Lower leg skin (tissue), 4 donors: ENCODE results near the gene SGMS2. TPM values are rescaled to one million over a fixed set of nuclear protein-coding genes. Genes with fewer than 3 reads are reported as not detected.
"Not testable (repeated sequence)": the region's sequence is repeated elsewhere in the genome, so short reads cannot be mapped to it uniquely, and the experiment has no call there.

Experiments used
- DNase-seq, 2 donors: peaks; one replicate each; pipeline ENCODE4 v3.0.0-alpha.2; 2019; ENCODE audit warnings: low spot score in 2 of 2
- H3K4me3 ChIP-seq: fragments of 200-600 bp; sonication (generic); 2 replicates; pipeline ENCODE4 v1.5.1; 2017; ENCODE audit warnings: mild to moderate bottlenecking, low read depth; ENCODE audit not compliant: poor library complexity, severe bottlenecking
- CTCF ChIP-seq, 3 donors: fragments of 450-650 bp; IDR thresholded peaks; one replicate each; pipeline ENCODE4 v1.5.1; 2016; ENCODE audit warnings: antibody characterized with exemption in 3 of 3, mild to moderate bottlenecking in 3 of 3, moderate library complexity in 2 of 3
- POLR2A ChIP-seq, 2 donors: fragments of 450-650 bp; IDR thresholded peaks; one replicate each; pipeline ENCODE4 v1.6.1; 2016 to 2017; ENCODE audit warnings: antibody characterized with exemption in 2 of 2, mild to moderate bottlenecking in 1 of 2, moderate library complexity in 1 of 2
- WGBS, 2 donors: methylation state at CpG; one replicate each; pipeline ENCODE4 v1.1.5; 2018; 5-methylcytosine and 5-hydroxymethylcytosine counted together
- intact Hi-C: fragments of 100-400 bp; cut with DNase I; formaldehyde crosslinking; loops from one replicate; pipeline ENCODE4 v1.15.0; 2023; ENCODE audit warnings: low total_unique reads
- total RNA-seq, 4 donors: library from RNA; depleted of rRNA; stranded (reverse); fragments of >200 nt; gene quantifications; one replicate each; pipeline ENCODE4 v1.1.0, GENCODE V29; 2016

Gene SGMS2
- total RNA-seq, 4 donors from 2014 or later: 38.7 to 81.5 (median 55.9) TPM

DNA sequence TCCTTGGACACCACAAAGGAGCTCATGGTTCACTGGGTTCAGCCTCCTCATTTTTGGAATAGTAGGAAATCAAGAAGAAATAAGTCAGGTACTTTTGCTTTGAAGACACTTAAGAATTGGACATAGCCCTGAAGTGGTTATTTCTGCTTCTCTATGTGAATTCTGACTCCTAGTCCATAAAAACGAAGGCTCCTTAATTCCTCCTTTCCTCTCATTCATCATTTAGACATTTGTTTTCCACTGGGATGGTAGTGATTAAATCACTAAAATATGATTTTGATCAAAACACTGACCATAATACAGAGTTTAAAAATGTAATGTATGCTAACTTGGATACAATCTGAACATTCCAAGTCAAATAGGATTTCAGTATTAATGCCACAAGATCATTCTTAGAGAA is 71.9 kb downstream of the SGMS2 start:
- 38 to 46% methylated on average over 1 of the region's 1 CpG for WGBS, 2 donors
- intact Hi-C loops: no loop called here
- no peak for TF ChIP-seq CTCF (IDR thresholded peaks at IDR 0.05)
- no peak for TF ChIP-seq POLR2A (IDR thresholded peaks at IDR 0.05)
- no peak for DNase-seq
- no peak overlapping the region for H3K4me3 ChIP-seq

- no peak overlapping the region for H3K4me3 ChIP-seq
- no peak for DNase-seq
- TF ChIP-seq CTCF (IDR thresholded peaks at IDR 0.05): no peak
- TF ChIP-seq POLR2A (IDR thresholded peaks at IDR 0.05): no peak
- intact Hi-C loops: no loop called here
Observed at GRCh38 chr4:107897823-107898222, 73.1 kb downstream of the SGMS2 start.

- intact Hi-C loops: no loop called here
- no peak overlapping the region for H3K4me3 ChIP-seq
- DNase-seq: no peak
- WGBS, 2 donors: 76 to 86% methylated on average over 4 of the region's 4 CpGs
- TF ChIP-seq POLR2A (IDR thresholded peaks at IDR 0.05) (no peak), CTCF (IDR thresholded peaks at IDR 0.05) (no peak)
Observed at GRCh38 chr4:107900067-107900466, 75.3 kb downstream of the SGMS2 start.

DNA sequence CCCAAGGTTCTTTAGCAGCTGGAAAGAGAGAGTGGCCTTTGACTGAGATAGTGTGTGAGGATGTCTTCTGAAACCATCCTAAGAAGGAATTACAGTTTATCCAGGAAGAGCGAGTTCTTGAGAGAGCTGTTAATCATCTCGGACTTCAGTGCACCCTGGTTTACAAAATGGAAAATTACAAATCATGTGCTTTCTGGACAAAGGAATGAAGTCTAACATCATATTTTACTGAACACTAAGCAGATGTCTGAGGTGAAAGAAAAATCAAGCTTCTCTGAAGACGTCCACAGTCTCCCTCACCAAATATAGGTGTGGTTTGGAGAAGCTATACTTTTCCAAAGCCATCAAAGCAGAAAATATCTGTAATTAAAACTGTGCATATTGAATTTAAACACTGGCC is 75.8 kb downstream of the SGMS2 start:
- 94% methylated on average over 3 of the region's 3 CpGs for WGBS, 2 donors
- TF ChIP-seq POLR2A (IDR thresholded peaks at IDR 0.05): no peak
- no peak for DNase-seq
- H3K4me3 ChIP-seq: no peak overlapping the region
- intact Hi-C loops: no loop called here

DNA sequence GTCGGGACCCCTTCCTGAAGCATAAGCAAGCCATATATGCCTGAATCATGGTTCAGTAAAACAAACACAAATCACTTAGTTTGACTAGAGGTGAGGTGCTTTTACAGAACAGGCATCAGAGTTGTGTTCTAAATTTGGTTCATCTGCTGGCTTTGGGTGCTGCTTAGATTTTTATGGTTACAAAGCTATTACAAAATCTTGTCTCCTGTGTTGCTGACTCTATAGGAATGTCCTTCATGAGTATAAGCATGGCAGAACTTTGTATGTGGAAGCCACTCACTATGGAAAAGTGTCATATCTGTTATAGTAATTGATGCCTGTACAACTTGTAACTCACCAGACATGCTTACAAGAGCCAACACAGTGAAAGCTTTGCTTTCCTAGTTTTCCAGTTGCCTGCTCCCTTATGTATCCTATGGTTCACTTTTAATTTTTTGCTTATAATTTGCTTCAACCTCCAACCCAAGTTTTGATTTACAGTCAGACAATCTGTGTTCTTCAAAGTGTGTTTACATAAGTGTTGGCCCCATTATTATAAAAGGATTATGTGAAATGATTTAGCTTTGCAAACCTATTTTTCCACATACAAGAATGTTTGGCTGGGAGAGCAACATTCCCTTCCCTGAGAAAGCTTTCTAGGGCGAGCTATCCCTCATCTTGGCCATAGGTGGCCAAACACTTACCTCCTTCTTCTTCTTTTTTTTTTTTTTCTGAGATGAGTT is 76.6 kb downstream of the SGMS2 start:
- WGBS, 2 donors: 87 to 94% methylated on average over 2 of the region's 2 CpGs
- intact Hi-C loops: no loop called here
- TF ChIP-seq CTCF (IDR thresholded peaks at IDR 0.05): no peak
- TF ChIP-seq POLR2A (IDR thresholded peaks at IDR 0.05): no peak
- DNase-seq: no peak
- H3K4me3 ChIP-seq: no peak overlapping the region

GRCh38 chr4:107902715-107903114 is 78.0 kb downstream of the SGMS2 start:
- no peak for DNase-seq
- no peak overlapping the region for H3K4me3 ChIP-seq
- 70 to 76% methylated on average over 2 of the region's 2 CpGs for WGBS, 2 donors
- intact Hi-C loops: no loop called here
- no peak for TF ChIP-seq POLR2A (IDR thresholded peaks at IDR 0.05)

- H3K4me3 ChIP-seq, DNase-seq, intact Hi-C loops: not testable (repeated sequence)
- WGBS, 2 donors: 89 to 90% methylated on average over 3 of the region's 3 CpGs
Observed at GRCh38 chr4:107905082-107905481, 80.3 kb downstream of the SGMS2 start.
